ENCODE data around the gene WDR91. TPM values are rescaled to one million over a fixed set of nuclear protein-coding genes. Genes with fewer than 3 reads are reported as not detected.
A peak's percentile ranks its signal among the peaks of the same experiment; 100 is the strongest.
"Not testable (repeated sequence)": the region's sequence is repeated elsewhere in the genome, so short reads cannot be mapped to it uniquely, and the experiment has no call there.

Gene WDR91
- total RNA-seq, 1 donor from 2014 or later: 9.3 TPM

- no peak for DNase-seq (ENCODE audit: low spot score)
Observed at GRCh38 chr7:135181261-135181928, 29.9 kb downstream of the WDR91 start.

GRCh38 chr7:135180122-135180521 lies 31.2 kb downstream of the WDR91 start:
- DNase-seq (ENCODE audit: low spot score): no peak
- no peak for ATAC-seq

More at GRCh38 chr7:135181261-135181928, 29.9 kb downstream of the WDR91 start:
- no peak for ATAC-seq

DNA sequence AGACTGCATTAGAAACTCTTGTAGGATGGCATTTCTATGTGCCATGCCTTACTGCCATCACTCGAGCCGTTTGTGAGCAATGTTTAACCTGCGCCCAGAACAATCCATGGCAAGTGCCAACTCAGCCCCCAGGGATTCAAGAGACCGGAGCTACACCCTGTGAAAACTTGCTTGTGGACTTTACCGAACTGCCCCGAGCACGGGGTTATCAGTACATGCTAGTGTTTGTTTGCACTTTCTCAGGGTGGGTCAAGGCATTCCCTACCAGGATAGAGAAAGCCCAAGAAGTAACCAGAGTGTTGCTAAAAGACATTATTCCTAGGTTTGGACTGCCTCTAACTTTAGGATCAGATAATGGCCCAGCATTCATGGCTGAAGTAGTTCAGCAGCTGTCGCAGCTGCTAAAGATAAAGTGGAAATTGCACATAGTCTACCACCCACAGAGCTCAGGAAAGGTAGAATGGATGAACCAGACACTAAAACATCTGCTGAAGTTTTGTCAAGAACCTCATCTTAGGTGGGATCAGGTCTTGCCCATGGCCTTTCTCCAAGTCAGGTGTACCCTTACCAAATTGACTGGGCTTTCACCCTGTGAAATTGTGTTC lies 31.9 kb downstream of the WDR91 start:
- ATAC-seq (peak; percentile 25), DNase-seq (ENCODE audit: low spot score) (no peak)

- no peak for DNase-seq (ENCODE audit: low spot score)
Observed at GRCh38 chr7:135178364-135178763, 33.0 kb downstream of the WDR91 start.

GRCh38 chr7:135177028-135177696 lies 34.2 kb downstream of the WDR91 start:
- no peak for ATAC-seq
- no peak for DNase-seq (ENCODE audit: low spot score)

More at GRCh38 chr7:135178364-135178763, 33.0 kb downstream of the WDR91 start:
- ATAC-seq: no peak

DNA sequence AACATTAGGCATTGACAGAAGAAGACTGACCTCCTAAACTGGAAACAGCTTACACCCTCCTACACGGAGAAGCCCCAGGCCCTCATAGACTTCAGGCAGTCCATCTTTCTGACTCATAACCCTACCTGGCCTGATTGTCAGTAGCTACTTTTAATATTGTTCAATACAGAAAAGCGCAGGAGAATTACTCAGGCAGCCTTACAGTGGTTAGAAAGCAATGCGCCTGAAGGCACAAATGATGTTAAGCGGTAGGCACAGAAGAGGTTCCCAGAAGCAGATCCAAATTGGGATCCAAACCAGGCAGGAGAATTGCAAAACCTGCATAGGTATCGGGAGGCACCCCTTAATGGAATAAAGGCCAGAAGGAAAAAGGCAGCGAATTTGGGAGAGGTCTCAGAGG lies 35.4 kb downstream of the WDR91 start:
- no peak for ATAC-seq
- DNase-seq (ENCODE audit: low spot score): no peak

GRCh38 chr7:135174941-135175340 lies 36.4 kb downstream of the WDR91 start:
- ATAC-seq (no peak), DNase-seq (ENCODE audit: low spot score) (no peak)

DNA sequence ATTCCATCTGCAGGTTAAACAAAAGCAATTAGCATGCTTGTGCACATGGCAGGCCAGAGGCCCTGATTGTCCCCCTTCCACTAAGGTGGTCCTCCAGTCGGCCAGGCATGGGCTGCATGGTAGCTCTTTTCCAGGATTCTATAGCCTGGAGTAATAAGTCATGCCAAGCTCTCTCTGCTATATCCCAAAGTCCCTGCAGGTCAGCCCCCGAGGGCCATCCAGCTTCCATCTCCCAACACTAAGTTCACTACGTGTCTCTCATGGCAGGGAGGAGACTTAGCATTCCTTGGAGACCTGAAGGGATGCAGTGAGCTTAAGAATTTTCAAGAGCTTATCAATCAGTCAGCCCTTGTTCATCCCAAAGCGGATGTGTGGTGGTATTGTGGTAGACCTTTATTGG lies 37.4 kb downstream of the WDR91 start:
- not testable (repeated sequence) for ATAC-seq

GRCh38 chr7:135171581-135172291 lies 39.6 kb downstream of the WDR91 start:
- ATAC-seq (peak; percentile 49), DNase-seq (ENCODE audit: low spot score) (peak; percentile 79)

More for the DNA sequence above, 37.4 kb downstream of the WDR91 start:
- not testable (repeated sequence) for DNase-seq (ENCODE audit: low spot score)

DNA sequence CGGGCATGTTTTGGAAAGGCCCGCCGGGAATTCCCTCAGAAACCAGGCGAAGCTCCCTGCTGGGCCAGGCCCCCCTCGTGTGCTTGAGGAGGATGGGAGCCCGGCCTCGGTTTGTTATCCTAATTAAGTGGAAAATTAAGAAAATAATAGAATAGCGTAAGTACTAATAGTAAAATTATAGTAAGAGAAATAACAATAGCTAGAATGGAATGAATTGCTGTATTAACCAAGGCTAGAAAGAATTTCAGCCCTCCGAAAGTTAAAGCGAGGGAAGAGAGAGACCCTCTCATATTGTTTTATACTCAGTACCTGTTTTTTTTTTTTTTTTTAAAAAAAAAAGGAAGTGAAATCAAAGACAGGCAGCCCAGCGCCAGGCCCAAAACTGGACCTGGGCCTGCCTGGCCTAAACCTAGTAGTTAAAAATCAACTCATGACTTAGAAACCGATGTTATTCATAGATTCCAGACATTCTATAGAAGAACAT lies 40.3 kb downstream of the WDR91 start:
- ATAC-seq; DNase-seq (ENCODE audit: low spot score): not testable (repeated sequence)

DNA sequence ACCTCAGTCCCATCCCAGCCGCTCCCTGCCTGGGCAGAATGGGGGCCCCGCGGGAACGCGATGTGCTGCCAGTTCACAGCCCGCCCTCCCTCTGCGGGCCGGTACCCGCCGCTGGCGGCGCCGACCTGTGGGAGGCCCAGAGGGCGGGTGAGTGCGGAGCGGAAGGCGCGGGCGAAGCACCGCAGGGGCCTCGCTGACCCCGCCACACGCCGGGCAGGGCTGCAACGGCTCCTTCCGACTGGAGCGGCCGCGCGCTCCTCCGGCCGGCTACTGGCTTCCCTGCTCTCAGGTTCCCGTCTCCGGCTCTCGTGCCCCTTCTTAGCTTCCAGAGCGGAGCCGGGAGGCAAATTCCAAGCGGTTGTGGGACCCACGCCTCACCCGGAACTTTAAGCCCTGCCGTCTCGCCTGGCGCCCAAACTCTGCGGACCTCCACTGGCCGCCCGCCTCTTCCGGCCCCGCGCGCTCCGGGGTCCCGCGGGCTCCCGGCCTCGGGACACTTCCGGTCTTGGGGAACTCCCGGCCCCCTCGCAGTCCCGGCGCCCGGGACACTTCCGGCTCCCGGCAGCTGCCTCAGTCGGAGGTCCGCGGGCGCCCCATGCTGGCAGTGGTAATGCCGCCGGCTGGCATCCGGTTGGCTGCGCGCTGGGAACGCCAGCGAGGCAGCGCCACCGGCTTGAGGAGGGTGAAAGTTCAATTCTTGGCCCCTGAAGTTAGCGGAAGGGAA lies 40.9 kb downstream of the WDR91 start, which contains the start of gene CYREN:
TSS of gene CYREN (minus strand) at position 434 of the 724 bp plus-strand sequence. CDS start 1,785 bp downstream, outside the sequence.
- DNase-seq (ENCODE audit: low spot score) (peak; percentile 97), ATAC-seq (peak; percentile 84)

- DNase-seq (ENCODE audit: low spot score) (no peak), ATAC-seq (peak; percentile 2)
Observed at GRCh38 chr7:135169964-135170273, 41.4 kb downstream of the WDR91 start.

- DNase-seq (ENCODE audit: low spot score) (peak; percentile 71), ATAC-seq (peak; percentile 25)
Observed at GRCh38 chr7:135169141-135169963, 42.0 kb downstream of the WDR91 start.

DNA sequence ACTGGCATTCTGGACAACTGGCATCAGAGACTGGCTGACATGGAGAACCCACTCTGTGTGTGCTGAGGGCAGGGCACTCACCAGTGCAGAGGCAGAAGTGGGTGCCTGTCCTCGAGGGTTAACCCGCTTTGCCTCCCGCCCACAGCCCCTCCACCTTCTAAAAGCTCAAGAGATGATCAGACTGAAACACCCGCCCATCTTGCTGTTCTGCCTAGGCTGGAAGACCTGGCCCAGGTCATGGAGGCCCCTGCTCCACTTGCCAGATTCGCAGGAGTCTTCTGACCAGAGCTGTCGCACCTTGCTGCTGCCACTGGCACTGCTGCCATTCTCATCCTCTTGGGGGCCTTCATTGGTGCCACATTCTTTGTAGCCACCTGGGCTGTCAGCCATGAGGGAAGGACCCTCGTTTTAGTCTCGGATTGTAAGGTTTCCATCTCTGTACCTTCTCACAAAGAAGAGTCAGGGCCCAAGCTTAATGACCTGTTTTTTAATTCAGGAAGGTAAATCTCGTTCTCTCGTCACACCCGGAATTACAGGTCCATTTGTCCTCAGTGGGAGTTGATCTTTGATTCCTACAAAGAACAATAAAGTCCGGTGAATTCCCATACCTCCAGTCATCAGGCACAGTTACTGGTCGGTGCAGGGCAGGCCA lies 42.7 kb downstream of the WDR91 start:
- ATAC-seq (no peak), DNase-seq (ENCODE audit: low spot score) (no peak)

DNA sequence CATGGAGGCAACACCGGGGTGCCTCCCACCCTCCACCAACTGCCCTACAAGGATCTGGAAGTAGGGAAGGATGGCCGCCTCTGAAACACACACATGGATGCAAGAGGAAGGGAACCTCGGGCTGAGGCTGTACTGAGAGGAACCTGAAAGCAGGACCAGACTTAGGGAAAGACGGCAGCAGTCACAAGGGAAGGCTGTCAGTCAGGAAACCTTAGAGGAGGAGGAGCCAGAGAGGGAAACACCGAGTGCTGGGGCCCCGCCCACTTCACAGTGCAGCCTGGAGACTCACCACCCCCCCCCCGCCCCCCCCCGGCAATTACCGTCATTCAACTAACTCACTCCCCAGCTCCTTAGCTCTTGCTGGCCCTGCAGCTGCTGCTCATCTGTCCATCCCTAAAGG lies 43.3 kb downstream of the WDR91 start:
- no peak for ATAC-seq

DNA sequence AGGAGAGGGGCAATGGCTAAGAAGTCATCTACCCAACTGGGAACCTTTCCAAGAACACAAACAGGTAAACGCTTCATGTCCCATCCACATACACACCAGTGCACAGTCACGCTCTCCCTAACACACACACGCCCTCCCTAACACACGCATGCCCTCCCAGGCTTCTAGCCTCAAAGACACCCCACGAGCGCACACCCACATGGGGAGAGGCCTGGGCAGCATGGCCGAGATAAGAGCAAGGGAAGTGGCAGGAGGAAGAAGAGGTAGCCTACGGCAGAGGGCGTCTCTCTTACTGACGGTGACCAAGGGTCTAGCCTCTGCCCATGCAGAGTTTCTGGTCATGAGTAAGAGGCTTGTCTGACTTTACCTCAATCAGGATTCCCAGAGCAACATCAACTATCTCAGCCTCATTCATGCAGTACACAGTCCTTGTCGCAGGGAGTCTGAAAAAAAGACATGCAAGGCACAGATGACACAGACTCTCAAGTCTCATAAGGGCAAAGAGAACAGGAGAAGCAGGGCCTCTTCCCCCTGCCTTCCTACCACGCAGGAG lies 43.9 kb downstream of the WDR91 start:
- no peak for ATAC-seq
- DNase-seq (ENCODE audit: low spot score): no peak

More for the DNA sequence above, 43.3 kb downstream of the WDR91 start:
- no peak for DNase-seq (ENCODE audit: low spot score)

DNA sequence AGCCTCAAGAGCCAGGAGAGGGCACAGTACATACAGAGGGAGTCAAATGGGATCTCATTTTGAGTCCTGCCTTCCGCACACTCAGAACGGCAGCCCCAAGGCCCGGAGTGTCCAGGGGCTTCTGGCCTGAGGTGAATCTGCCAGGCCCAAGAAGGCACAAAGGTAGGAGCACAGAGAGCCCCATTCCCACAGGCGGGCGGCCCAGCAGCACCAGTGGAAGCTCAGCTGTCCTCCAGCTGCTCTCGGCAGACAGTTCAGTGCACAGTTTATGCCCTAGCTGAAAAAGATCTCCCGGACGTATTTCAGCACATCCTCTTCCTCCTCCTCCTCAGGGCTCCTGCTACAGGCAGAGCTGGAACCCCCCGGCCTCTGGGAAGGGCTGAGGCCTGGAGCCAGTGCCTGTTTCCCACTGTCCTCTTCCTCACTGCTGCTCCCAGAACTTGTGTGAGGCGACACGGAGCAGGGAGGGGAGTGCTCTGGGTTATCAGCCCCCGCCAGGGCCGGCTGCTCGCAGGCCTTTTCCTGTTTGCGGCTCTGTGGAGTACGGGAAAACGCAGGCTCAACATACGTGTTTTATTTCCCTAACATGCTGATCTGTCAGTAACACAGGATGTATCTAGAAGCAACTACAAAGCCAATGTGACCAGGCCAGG lies 44.9 kb downstream of the WDR91 start:
- no peak for DNase-seq (ENCODE audit: low spot score)
- ATAC-seq: peak; percentile 1

- no peak for ATAC-seq
- DNase-seq (ENCODE audit: low spot score): no peak
Observed at GRCh38 chr7:135165862-135166261, 45.5 kb downstream of the WDR91 start.
